Adrenal gland (tissue), 5 donors: ENCODE data around the gene PRSS56.

Experiments used
- POLR2A ChIP-seq, 2 donors: fragments of 450-650 bp; IDR thresholded peaks; one replicate each; pipeline ENCODE4 v1.6.1; 2017; ENCODE audit warnings: antibody characterized with exemption in 2 of 2, mild to moderate bottlenecking in 2 of 2, moderate library complexity in 1 of 2
- TF ChIP-seq, protein P1 (sequence below), 6 experiments: fragments of 450-650 bp in 4 of 6; fragments of 200-600 bp in 2 of 6; sonication (generic) in 1 of 6; IDR thresholded peaks; 1 replicate in 5 of 6; 2 replicates in 1 of 6; pipeline versions ENCODE4 v1.5.1 to v1.8.0; 2016 to 2021; ENCODE audit warnings: antibody characterized with exemption in 6 of 6, mild to moderate bottlenecking in 2 of 6, moderate library complexity in 1 of 6
- donor health status: DM: no; HTN: no; CAD: no.

DNA sequence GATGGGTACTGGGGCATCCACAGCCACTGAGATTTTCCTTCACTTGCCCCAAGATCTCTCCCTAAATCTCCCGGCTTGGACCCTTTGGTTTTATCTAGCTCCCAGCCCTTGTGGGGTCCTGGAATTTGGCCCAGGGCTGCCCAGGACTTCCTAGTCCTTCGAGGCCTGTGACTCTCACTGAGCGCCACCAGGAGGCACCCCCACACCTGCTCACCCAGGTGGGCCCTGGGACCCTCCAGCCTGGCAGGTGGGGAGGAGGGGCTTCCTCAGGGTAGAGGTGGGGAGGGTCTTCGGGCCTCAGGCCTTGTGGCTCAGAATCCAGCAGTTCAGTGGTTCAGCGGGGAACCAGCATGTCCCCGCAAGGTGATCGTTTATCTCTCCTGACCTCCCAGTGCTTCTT is 11.9 kb upstream of the PRSS56 start:
- TF ChIP-seq, protein P1, sequence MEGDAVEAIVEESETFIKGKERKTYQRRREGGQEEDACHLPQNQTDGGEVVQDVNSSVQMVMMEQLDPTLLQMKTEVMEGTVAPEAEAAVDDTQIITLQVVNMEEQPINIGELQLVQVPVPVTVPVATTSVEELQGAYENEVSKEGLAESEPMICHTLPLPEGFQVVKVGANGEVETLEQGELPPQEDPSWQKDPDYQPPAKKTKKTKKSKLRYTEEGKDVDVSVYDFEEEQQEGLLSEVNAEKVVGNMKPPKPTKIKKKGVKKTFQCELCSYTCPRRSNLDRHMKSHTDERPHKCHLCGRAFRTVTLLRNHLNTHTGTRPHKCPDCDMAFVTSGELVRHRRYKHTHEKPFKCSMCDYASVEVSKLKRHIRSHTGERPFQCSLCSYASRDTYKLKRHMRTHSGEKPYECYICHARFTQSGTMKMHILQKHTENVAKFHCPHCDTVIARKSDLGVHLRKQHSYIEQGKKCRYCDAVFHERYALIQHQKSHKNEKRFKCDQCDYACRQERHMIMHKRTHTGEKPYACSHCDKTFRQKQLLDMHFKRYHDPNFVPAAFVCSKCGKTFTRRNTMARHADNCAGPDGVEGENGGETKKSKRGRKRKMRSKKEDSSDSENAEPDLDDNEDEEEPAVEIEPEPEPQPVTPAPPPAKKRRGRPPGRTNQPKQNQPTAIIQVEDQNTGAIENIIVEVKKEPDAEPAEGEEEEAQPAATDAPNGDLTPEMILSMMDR (IDR thresholded peaks at IDR 0.05) = no peak
- no peak for TF ChIP-seq POLR2A (IDR thresholded peaks at IDR 0.05)
